H54 (cell line): ENCODE measurements around the gene COPS9.
A peak's percentile ranks its signal among the peaks of the same experiment; 100 is the strongest.

ENCODE experiments used
- DNase-seq: peaks from one replicate; pipeline ENCODE4 v3.0.0; 2011; ENCODE audit warnings: low spot score, mixed read lengths; ENCODE audit not compliant: insufficient read length
- FAIRE-seq: peaks from 3 replicates; lab custom pipeline; 2011; peaks lifted over from hg19 to GRCh38; lab: Jason Lieb, UNC
- POLR2A ChIP-seq: IDR thresholded peaks from 2 replicates; pipeline ENCODE4 v1.6.1; 2011; ENCODE audit warnings: low read depth, mild to moderate bottlenecking, low read length

The COPS9 gene

GRCh38 chr2:240136013-240136670 lies at the start of gene COPS9:
TSS of gene COPS9 (minus strand) at chr2:240136305. CDS start at chr2:240136284, 21 bp downstream.
- no peak for FAIRE-seq
- TF ChIP-seq POLR2A, result peak; percentile 80
- peak; percentile 91 for DNase-seq

- TF ChIP-seq POLR2A, result no peak
- no peak for DNase-seq
- FAIRE-seq, result no peak
These were observed 48.6 kb upstream of the COPS9 start for GRCh38 chr2:240184656-240185055.

GRCh38 chr2:240183875-240184590 lies 47.9 kb upstream of the COPS9 start:
- DNase-seq, result no peak
- no peak for FAIRE-seq
- no peak for TF ChIP-seq POLR2A

GRCh38 chr2:240183006-240183874 lies 47.1 kb upstream of the COPS9 start:
- TF ChIP-seq POLR2A, result no peak
- DNase-seq, result no peak
- FAIRE-seq, result no peak

DNA sequence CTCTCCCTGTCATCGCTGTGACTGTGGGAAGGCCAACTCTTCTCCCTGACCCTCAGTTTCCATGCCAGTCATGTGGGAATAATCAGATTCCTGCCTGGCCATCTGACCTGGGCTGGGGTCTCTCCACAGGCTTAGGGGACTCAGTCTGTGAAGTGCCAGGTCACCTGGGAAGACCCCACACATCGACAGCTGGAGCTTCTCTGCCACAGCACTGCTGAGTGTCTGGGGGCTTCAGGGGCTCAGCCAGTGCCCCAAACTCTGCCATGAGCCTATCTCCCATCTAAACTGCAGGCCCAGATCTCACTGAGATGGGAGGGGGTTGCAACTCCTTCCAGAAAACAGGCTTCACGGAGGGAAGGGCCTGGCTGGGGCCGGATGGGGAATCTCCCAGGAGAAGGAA lies 46.4 kb upstream of the COPS9 start:
- FAIRE-seq (no peak), DNase-seq (no peak)
- TF ChIP-seq POLR2A, result no peak

DNA sequence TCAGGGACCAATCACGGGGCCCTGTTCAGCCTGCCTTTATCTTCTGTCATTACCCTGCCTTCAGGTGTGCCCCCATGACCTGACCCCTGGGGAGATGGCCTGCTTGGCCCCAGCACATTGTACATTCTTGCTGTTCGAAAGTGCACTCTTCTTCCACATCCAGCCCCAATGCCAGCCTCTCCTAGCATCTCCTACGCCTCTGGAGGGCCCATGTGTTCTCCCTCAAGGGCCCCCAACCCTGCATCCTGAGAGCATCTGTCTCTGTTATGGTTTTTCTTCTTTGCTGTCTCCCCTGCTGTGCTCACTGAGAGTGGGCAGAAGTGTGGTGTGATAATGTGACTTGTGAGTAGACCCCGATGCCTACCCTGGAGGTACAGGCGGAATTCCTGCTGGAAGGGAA lies 45.9 kb upstream of the COPS9 start:
- DNase-seq (no peak), FAIRE-seq (no peak)
- TF ChIP-seq POLR2A, result no peak

DNA sequence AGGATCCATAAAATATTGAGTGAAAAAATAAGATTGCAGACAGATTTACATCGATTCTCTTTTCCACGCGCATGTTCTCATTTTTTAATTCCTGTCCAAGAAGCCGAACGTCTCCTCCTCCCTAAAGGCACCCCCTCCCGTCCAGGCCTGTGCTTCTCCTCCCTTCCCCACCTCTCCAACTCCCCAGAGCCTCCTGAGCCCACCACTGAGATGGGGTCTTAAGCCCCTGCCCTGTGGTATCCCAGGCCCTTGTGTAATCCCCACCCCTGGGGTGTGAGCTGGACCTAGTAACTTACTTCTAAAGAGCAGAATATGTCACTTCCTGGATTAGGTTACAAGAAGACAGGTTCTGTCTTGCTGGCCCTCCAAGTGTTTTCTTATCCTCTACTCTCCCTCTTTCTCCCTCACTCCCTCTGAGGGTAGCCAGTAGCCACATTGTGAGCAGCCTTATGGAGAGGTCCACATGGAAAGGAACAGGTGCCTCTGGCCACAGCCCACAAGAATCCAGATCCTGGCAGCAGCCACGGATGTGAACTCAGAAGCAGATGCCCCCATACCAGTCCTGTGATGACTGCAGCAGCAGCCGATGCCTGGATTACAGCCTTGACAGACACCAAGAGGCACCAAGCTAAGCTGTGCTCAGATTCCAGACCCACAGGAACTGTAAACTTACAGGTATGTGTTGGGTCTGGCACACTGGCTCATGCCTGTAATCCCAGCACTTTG lies 44.0 kb upstream of the COPS9 start:
- DNase-seq (no peak), FAIRE-seq (no peak)
- no peak for TF ChIP-seq POLR2A

DNA sequence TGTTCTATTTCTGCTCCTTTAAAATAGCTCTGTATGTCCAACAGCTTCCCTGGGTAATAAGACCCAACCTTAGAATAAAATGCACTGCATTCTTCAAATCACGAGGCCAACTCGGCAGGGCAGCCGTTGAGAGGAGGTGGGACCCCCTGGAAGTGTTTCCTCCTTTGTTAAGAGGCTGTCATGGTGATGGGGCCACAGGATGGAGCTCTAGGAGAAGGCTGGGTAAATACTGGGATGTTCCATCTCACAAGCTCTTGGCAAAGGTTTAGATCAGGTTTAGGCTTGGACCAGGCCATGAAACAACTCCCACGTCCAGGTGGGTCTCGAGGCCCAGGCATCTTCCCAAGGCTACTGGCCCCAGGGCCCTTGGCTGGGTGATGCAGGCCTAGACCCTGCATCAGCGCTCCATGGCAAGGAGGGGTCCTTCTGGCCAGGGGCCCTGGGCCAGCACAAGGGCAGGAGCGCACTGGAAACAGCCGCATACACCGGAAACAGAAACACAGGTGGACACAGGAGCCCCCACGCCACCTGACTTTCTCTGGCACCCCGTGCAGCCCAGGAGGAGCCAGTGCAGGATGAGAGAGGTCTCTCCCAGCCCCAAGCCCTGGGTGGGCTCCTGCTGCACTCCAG lies 43.2 kb upstream of the COPS9 start:
- DNase-seq (no peak), FAIRE-seq (no peak)
- TF ChIP-seq POLR2A, result no peak

GRCh38 chr2:240178564-240178963 lies 42.5 kb upstream of the COPS9 start:
- no peak for DNase-seq
- no peak for TF ChIP-seq POLR2A
- no peak for FAIRE-seq

- TF ChIP-seq POLR2A, result no peak
- FAIRE-seq (no peak), DNase-seq (no peak)
These were observed 38.4 kb upstream of the COPS9 start for GRCh38 chr2:240174496-240174895.

GRCh38 chr2:240172071-240172895 lies 36.2 kb upstream of the COPS9 start:
- no peak for FAIRE-seq
- TF ChIP-seq POLR2A, result no peak
- no peak for DNase-seq

GRCh38 chr2:240170883-240171282 lies 34.8 kb upstream of the COPS9 start:
- FAIRE-seq (no peak), DNase-seq (no peak)
- no peak for TF ChIP-seq POLR2A
